H9 (cell line): ENCODE results near the gene TUBB4B. TPM values are rescaled to one million over a fixed set of nuclear protein-coding genes. Genes with fewer than 3 reads are reported as not detected.

Source experiments
- DNase-seq: peaks from one replicate; pipeline ENCODE4 v3.0.0-alpha.2; 2017
- H2AFZ ChIP-seq: one replicate; pipeline ENCODE4 v1.6.1; 2013; ENCODE audit warnings: mild to moderate bottlenecking, low read length, control low read depth, moderate library complexity
- H2AK5ac ChIP-seq: 2 replicates; pipeline ENCODE4 v1.6.1; 2013; ENCODE audit warnings: low read length, control low read depth, mixed read lengths; ENCODE audit not compliant: insufficient read length
- H2BK120ac ChIP-seq: one replicate; pipeline ENCODE4 v1.6.1; 2013; ENCODE audit warnings: low read depth, mild to moderate bottlenecking, low read length, control low read depth, inconsistent platforms; ENCODE audit not compliant: poor library complexity, severe bottlenecking
- H2BK12ac ChIP-seq: 2 replicates; pipeline ENCODE4 v1.6.1; 2013; ENCODE audit warnings: low read length, control low read depth, mixed read lengths, low read depth; ENCODE audit not compliant: insufficient read length
- H2BK15ac ChIP-seq: 2 replicates; pipeline ENCODE4 v1.6.1; 2013; ENCODE audit warnings: low read depth, low read length, control low read depth
- H2BK20ac ChIP-seq: one replicate; pipeline ENCODE4 v1.6.1; 2013; ENCODE audit warnings: low read depth, mild to moderate bottlenecking, low read length, control low read depth, inconsistent platforms; ENCODE audit not compliant: poor library complexity, severe bottlenecking
- H2BK5ac ChIP-seq: 2 replicates; pipeline ENCODE4 v1.6.1; 2013; ENCODE audit warnings: low read length, control low read depth, mixed read lengths; ENCODE audit not compliant: insufficient read length
- H3K14ac ChIP-seq: 2 replicates; pipeline ENCODE4 v1.6.1; 2013; ENCODE audit warnings: low read length, control low read depth; ENCODE audit not compliant: insufficient read depth
- H3K18ac ChIP-seq: 2 replicates; pipeline ENCODE4 v1.6.1; 2013; ENCODE audit warnings: low read depth, mild to moderate bottlenecking, mixed read lengths, low read length, control low read depth; ENCODE audit not compliant: insufficient read length
- H3K23ac ChIP-seq: 2 replicates; pipeline ENCODE4 v1.6.1; 2013; ENCODE audit warnings: low read length, control low read depth, mixed read lengths, low read depth; ENCODE audit not compliant: insufficient read length
- H3K23me2 ChIP-seq: 2 replicates; pipeline ENCODE4 v1.6.1; 2013; ENCODE audit warnings: low read depth, mild to moderate bottlenecking, mixed read lengths, low read length, control low read depth; ENCODE audit not compliant: insufficient read length, poor library complexity, severe bottlenecking
- H3K27ac ChIP-seq: 2 replicates; pipeline ENCODE4 v1.5.1; 2013; ENCODE audit warnings: low read length, control low read depth, mixed read lengths, low read depth; ENCODE audit not compliant: insufficient read length
- H3K27me3 ChIP-seq: 2 replicates; pipeline ENCODE4 v1.6.1; 2013; ENCODE audit warnings: low read length, control low read depth, inconsistent platforms; ENCODE audit not compliant: insufficient read depth
- H3K4ac ChIP-seq: 2 replicates; pipeline ENCODE4 v1.6.1; 2013; ENCODE audit warnings: low read depth, mild to moderate bottlenecking, control low read depth, inconsistent platforms, low read length, moderate library complexity
- H3K4me1 ChIP-seq: 2 replicates; pipeline ENCODE4 v1.6.1; 2013; ENCODE audit warnings: low read length, control low read depth, inconsistent platforms; ENCODE audit not compliant: insufficient read depth
- H3K4me2 ChIP-seq: 2 replicates; pipeline ENCODE4 v1.6.1; 2013; ENCODE audit warnings: low read length, control low read depth, mixed read lengths; ENCODE audit not compliant: insufficient read length, insufficient read depth
- H3K56ac ChIP-seq: 2 replicates; pipeline ENCODE4 v1.6.1; 2013; ENCODE audit warnings: low read depth, mild to moderate bottlenecking, mixed read lengths, low read length, control low read depth; ENCODE audit not compliant: insufficient read length
- H3K79me1 ChIP-seq: 2 replicates; pipeline ENCODE4 v1.6.1; 2013; ENCODE audit warnings: low read depth, mild to moderate bottlenecking, moderate library complexity, low read length, control low read depth, inconsistent platforms; ENCODE audit not compliant: insufficient read depth, poor library complexity, severe bottlenecking
- H3K79me2 ChIP-seq: 2 replicates; pipeline ENCODE4 v1.6.1; 2013; ENCODE audit warnings: low read length, control low read depth, inconsistent platforms; ENCODE audit not compliant: insufficient read depth
- H3K9ac ChIP-seq: 2 replicates; pipeline ENCODE4 v1.6.1; 2013; ENCODE audit warnings: low read length, control low read depth, mixed read lengths; ENCODE audit not compliant: insufficient read length; ENCODE audit errors: extremely low read depth
- H3K9me3 ChIP-seq: one replicate; pipeline ENCODE4 v1.6.1; 2013; ENCODE audit warnings: low read depth, low read length, inconsistent platforms; ENCODE audit not compliant: control insufficient read depth
- H3T11ph ChIP-seq: one replicate; pipeline ENCODE4 v1.6.1; 2013; ENCODE audit warnings: mild to moderate bottlenecking, low read length, control low read depth, inconsistent platforms
- H4K20me1 ChIP-seq: one replicate; pipeline ENCODE4 v1.6.1; 2013; ENCODE audit not compliant: control insufficient read depth, insufficient read length, insufficient read depth
- H4K5ac ChIP-seq: 2 replicates; pipeline ENCODE4 v1.6.1; 2013; ENCODE audit warnings: low read depth, mild to moderate bottlenecking, mixed read lengths, low read length, control low read depth; ENCODE audit not compliant: insufficient read length
- H4K8ac ChIP-seq: replicated peaks from 2 replicates; pipeline ENCODE4 v1.6.1; 2013; ENCODE audit warnings: low read length, control low read depth, mixed read lengths, low read depth; ENCODE audit not compliant: insufficient read length
- H4K91ac ChIP-seq: 2 replicates; pipeline ENCODE4 v1.6.1; 2013; ENCODE audit warnings: low read depth, mild to moderate bottlenecking, moderate library complexity, mixed read lengths, low read length, control low read depth; ENCODE audit not compliant: insufficient read length
- H3K27ac Mint-ChIP-seq, 3 experiments: 2 replicates in 2 of 3; 3 replicates in 1 of 3; pipeline ENCODE4 v1.8.0; 2020 to 2021; ENCODE audit warnings: mixed read lengths in 3 of 3, mild to moderate bottlenecking in 1 of 3, moderate library complexity in 1 of 3
- H3K27me3 Mint-ChIP-seq: 2 replicates; pipeline ENCODE4 v1.8.0; 2021; ENCODE audit warnings: low read depth, mild to moderate bottlenecking, moderate library complexity, mixed read lengths
- H3K36me3 Mint-ChIP-seq, 3 experiments: 2 replicates in 2 of 3; 3 replicates in 1 of 3; pipeline ENCODE4 v1.8.0; 2020 to 2021; ENCODE audit warnings: low read depth in 3 of 3, mixed read lengths in 3 of 3; ENCODE audit not compliant: insufficient read depth in 1 of 3
- H3K4me1 Mint-ChIP-seq, 2 experiments: 2 replicates each; pipeline ENCODE4 v1.8.0; 2020; ENCODE audit warnings: mixed read lengths in 2 of 2
- H3K4me3 Mint-ChIP-seq, 2 experiments: 2 replicates in 1 of 2; 3 replicates in 1 of 2; pipeline ENCODE4 v1.8.0; 2020 to 2021; ENCODE audit warnings: mild to moderate bottlenecking in 2 of 2, mixed read lengths in 2 of 2, moderate library complexity in 1 of 2
- H3K9me3 Mint-ChIP-seq, 2 experiments: 2 replicates in 1 of 2; 3 replicates in 1 of 2; pipeline ENCODE4 v1.8.0; 2020; ENCODE audit warnings: mild to moderate bottlenecking in 2 of 2, mixed read lengths in 2 of 2, moderate library complexity in 1 of 2
- CTCF ChIP-seq: fragments of 200-600 bp; sonication (generic); conservative IDR thresholded peaks from 3 replicates; pipeline ENCODE4 v1.8.0; 2021; ENCODE audit warnings: antibody characterized with exemption, mild to moderate bottlenecking
- WGBS: extraction: QIAGEN DNeasy Blood & Tissue Kit; methylation state at CpG from one replicate; pipeline ENCODE4 v1.1.7; 2013; ENCODE audit warnings: missing lambda C conversion rate, low lambda C conversion rate, mixed read lengths; ENCODE audit not compliant: insufficient read length; ENCODE audit errors: extremely low coverage; 5-methylcytosine and 5-hydroxymethylcytosine counted together
- total RNA-seq: library from RNA; stranded (reverse); gene quantifications from 2 replicates; pipeline ENCODE4 v1.2.1, GENCODE V29; 2021

Gene TUBB4B
- total RNA-seq, 1 experiment from 2014 or later: 378 TPM

GRCh38 chr9:137218212-137218753 lies 22.8 kb upstream of the TUBB4B start:
- Mint-ChIP-seq H3K27me3 (no peaks in the 10 kb centered on the region), H3K36me3 (peaks cover 3 to 19% (median 5%) of the 10 kb centered on the region in 3 experiments; a peak in 3 of 7 replicates), H3K27ac (no peak overlapping the region), H3K9me3 (no peaks in the 10 kb centered on the region), H3K4me1 (peaks cover 4 to 8% of the 10 kb centered on the region in 2 experiments), H3K4me3 (no peak overlapping the region)
- Histone ChIP-seq H2AFZ (no peak overlapping the region), H3K27me3 (no peaks in the 10 kb centered on the region), H2BK15ac (no peak overlapping the region), H3K56ac (no peak overlapping the region), H3K9me3 (no peaks in the 10 kb centered on the region), H3K14ac (no peak overlapping the region), H2BK120ac (no peak overlapping the region), H3K79me1 (no peaks in the 10 kb centered on the region), H3K4ac (no peak overlapping the region), H4K5ac (no peak overlapping the region), H4K8ac (no peak overlapping the region), H4K20me1 (no peaks in the 10 kb centered on the region), H3K18ac (no peak overlapping the region), H3K4me2 (no peak overlapping the region), H3K23ac (no peak overlapping the region), H4K91ac (no peak overlapping the region), H2BK12ac (no peak overlapping the region), H3K9ac (no peak overlapping the region), H3K23me2 (peaks cover 9% of the 10 kb centered on the region), H3K27ac (no peak overlapping the region), H2AK5ac (no peak overlapping the region), H3T11ph (no peak overlapping the region), H3K4me1 (no peaks in the 10 kb centered on the region; the same call in 1 of the 2 replicates), H2BK20ac (no peak overlapping the region), H2BK5ac (no peak overlapping the region), H3K79me2 (no peaks in the 10 kb centered on the region)
- DNase-seq: no peak
- TF ChIP-seq CTCF: no peak
- no CpG with 5 or more reads among the region's 30 CpGs for WGBS
